ENCODE measurements around the gene LY6G5C.

- TF ChIP-seq CTCF (IDR thresholded peaks at IDR 0.05) (no peak), POLR2A (IDR thresholded peaks at IDR 0.05) (peak; percentile 53 to 81)
Observed at GRCh38 chr6:31665501-31666336, 15.1 kb downstream of the LY6G5C start, which contains the start of gene CSNK2B.

All from thyroid gland (tissue), 4 donors.